IPS DF 19.7 (cell line): ENCODE measurements around the gene SPATA2.
"Not testable (repeated sequence)": the region's sequence is repeated elsewhere in the genome, so short reads cannot be mapped to it uniquely, and the experiment has no call there.

Experiments
- DNase-seq: peaks from one replicate; pipeline ENCODE4 v3.0.0-alpha.2; 2013; ENCODE audit warnings: low read depth, low spot score

The SPATA2 gene, protein sequence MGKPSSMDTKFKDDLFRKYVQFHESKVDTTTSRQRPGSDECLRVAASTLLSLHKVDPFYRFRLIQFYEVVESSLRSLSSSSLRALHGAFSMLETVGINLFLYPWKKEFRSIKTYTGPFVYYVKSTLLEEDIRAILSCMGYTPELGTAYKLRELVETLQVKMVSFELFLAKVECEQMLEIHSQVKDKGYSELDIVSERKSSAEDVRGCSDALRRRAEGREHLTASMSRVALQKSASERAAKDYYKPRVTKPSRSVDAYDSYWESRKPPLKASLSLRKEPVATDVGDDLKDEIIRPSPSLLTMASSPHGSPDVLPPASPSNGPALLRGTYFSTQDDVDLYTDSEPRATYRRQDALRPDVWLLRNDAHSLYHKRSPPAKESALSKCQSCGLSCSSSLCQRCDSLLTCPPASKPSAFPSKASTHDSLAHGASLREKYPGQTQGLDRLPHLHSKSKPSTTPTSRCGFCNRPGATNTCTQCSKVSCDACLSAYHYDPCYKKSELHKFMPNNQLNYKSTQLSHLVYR

DNA sequence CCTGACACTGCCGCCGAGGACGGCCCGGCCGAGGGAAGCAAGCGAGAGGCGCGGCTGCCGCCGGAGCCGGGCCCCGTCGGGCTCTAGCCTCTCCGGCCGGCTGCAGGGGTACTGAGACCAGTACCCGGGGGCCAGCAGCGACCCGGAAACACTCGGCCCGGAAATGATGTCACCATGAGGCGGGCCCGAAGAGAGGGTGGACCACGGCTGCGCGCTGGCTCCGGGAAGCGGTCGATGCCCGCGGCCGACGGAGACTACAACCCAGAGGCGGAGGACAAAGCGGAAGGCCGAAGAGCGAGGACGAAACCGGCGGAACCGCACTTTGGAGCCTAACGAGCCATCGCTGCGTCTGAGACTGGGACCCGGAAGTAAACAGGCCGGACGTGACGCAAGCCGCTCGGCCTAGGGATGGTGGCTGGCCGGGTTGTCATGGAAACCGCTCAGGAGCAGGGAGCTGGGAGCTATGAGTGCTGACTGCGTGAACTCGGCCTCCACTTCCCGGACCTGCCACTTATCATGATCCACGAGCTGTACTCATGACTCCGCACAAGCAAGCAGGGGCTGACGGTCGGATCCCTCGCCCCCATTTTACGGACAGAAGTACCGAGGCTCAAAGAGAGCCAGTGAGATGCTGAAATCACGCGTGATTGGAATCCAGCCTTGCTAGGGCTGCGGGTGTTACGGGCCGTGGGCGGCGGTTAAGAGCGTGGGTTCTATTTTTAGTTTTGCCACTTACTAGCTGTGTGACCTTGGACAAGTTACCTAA, at the start of gene SPATA2:
Gene SPATA2 (minus strand): TSS at position 150 of the 766 bp plus-strand sequence. CDS start 7,039 bp downstream, outside the sequence.
- DNase-seq = peak; percentile 77

DNA sequence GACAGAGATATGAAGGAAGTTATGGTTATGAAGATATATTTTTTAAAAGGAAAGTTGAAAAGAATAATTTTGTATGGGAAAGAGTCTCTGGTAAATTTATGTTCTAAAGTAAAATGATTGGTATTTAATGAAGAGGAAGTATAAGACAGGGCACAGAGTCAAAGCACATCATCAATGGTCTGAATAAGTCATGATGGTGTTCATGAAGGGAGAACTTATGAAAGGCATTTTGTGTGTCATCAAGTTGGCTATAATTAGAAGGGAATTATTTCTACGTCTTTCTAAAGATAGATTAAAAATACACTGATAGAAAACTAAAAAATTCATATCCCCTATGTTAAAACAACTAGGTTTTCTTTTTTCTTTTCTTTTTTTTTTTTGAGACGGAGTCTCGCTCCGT, 46.1 kb upstream of the SPATA2 start:
- no peak for DNase-seq

DNA sequence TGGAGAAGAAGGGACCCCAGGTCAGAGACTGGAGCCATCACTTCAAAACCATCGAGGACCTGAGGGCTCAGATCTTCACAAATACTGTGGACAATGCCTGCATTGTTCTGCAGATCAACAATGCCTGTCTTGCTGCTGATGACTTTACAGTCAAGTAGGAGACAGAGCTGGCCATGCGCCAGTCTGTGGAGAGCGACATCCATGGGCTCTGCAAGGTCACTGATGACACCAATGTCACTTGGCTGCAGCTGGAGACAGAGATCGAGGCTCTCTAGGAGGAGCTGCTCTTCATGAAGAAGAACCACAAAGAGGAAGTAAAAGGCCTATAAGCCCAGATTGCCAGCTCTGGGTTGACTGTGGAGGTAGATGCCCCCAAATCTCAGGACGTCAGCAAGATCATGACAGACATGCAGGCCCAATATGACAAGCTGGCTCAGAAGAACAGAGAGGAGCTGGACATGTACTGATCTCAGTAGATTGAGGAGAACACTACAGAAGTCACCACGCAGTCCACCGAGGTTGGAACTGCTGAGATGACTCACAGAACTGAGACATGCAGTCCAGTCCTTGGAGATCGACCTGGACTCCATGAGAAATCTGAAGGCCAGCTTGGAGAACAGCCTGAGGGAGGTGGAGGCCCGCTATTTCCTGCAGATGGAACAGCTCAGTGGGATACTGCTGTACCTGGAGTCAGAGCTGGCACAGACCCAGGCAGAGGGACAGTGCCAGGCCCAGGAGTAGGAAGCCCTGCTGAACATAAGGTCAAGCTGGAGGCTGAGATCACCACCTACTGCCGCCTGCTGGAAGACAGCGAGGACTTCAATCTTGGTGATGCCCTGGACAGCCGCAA, 42.0 kb upstream of the SPATA2 start:
- not testable (repeated sequence) for DNase-seq

DNA sequence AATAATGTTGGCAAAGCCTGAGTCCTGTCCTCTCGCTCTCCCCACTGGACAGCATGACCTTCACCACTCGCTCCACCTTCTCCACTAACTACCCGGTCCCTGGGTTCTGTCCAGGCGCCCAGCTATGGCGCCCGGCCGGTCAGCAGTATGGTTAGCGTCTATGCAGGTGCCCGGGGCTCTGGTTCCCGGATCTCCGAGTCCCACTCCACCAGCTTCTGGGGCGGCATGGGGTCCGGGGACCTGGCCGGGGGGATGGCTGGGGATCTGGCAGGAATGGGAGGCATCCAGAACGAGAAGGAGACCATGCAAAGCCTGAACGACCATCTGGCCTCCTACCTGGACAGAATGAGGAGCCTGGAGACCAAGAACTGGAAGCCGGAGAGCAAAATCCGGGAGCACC, 41.4 kb upstream of the SPATA2 start:
- DNase-seq = no peak

DNA sequence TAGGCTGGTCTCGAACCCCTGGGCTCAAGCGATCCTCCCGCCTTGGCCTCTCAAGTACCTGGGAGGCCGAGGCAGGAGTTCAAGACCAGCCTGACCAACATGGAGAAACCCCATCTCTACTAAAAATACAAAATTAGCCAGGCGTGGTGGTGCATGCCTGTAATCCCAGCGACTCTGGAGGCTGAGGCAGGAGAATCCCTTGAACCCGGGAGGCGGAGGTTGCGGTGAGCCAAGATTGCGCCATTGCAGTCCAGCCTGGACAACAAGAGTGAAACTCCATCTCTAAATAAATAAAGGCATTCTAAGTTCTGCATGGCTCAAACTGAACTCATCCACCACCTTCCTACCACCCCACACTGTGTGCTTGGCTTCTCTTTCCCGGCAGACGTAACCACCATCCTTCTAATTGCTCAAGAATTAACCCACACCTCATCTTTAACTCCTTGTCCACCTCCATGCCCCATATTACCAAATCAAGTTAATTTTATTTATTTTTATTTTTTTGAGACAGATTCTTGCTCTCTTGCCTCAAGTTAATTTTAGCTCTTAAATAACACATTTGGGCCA, 40.6 kb upstream of the SPATA2 start:
- DNase-seq = not testable (repeated sequence)

DNA sequence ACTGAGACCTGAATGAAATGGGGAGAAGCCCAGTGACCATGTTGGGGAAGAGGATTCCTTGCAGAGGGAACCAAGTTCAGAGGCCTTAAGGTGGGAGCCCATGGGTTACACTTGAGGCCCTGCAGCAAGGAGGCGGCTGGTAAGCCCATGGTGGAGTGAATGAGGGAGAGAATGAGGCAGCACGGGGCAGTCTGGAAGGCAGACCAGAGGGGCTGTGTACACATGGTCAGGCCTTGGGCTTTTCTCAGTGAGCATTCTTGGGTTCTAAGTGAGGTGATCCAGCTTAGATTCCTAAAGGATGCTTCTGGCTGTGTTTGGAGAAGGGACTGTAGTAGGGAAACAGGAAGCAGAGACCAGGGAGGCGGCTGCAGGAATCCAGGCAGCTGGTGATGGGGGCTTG, 39.8 kb upstream of the SPATA2 start:
- DNase-seq = no peak

DNA sequence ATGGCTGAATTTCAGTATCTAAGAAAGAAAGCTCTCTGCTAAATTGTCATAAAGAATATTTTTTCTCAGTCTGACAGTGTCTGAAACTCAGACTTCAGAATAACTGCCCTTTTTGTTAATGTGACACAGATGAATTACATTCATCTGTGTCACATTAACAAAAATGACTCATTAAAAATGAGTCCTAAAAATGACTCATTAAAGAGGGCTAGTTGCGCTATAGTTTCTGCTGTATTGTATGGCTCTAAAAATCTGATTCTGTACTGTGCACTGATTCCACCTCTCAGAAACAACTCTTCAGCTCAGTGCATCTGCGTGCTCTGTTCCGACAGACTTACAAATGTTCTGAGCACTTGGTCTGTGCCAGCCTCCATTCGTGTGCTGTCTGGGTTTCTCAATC, 35.8 kb upstream of the SPATA2 start:
- DNase-seq = no peak

DNA sequence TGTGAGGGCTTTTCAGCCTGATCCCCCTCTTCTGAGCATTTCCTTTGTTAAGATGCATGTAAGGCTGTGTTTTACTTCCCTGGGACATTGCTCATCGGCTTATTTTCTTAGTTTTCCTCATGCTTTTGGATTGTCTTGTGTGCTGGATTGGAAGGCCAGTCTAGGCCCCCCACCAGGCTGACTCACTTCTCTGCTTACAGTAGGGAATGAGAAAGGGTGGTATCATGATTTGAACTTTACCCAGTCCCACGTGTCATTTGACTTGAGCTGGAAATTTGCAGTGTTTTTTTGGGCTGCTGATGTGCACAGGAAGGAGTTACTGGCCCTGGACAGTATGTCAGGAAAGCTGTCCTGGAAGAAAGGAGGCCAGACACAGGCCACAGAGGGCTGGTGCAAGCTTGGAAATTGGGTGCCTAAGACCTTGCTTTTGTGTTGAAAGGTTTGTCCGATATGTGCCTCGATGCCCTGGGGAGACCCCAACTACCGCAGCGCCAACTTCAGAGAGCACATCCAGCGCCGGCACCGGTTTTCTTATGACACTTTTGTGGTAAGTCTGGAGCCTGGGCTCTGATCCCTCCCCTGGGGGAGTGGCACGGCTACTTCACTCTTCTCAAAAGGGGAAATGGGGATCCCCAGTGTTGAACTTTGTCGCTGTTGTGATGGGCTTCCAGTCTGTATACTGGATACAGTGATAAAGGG, 33.6 kb upstream of the SPATA2 start:
- DNase-seq = no peak

DNA sequence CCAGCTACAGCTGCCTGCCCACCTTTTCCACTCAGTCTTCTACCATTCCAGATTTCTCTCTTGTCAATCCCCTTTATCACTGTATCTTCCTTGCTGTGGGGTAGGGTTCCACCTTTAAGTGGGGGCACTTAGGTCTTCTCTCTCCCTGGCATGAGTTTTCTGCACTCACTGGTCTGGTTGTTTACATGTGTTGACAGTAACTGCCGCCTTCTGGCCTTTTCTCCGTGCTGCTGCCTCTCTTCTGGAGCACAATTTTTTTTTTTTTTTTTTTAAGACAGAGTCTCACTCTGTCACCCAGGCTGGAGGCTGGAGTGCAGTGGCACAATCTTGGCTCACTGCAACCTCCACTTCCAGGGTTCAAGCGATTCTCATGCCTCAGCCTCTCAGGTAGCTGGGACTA, 32.8 kb upstream of the SPATA2 start:
- no peak for DNase-seq

DNA sequence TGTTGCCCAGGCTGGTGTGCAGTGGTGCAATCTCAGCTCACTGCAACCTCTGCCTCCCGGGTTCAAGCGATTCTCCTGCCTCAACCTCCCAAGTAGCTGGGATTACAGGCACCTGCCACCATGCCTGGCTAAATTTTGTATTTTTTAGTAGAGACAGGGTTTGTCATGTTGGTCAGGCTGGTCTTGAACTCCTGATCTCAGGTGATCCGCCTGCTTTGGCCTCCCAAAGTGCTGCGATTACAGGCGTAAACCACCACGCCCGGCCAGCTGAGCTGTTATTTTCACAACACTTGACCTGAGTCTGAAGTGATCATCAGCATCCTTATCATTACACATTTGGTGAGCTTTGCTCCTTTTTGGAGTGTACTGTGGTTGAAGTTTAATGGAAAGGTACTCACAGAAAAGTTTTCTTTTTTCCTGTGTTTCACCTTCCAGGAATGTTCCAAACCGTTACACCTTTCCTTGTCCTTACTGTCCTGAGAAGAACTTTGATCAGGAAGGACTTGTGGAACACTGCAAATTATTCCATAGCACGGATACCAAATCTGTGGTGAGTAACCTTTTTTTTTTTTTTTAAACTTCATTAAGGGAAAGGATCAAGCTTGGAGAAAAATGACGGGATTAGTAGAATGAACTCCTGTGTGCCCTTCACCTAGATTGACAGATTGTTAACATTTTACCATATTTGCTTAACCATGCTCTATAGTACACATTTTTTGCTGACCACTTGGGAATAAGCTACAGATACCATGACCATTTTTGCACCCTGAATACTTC, 30.6 kb upstream of the SPATA2 start:
- no peak for DNase-seq

DNA sequence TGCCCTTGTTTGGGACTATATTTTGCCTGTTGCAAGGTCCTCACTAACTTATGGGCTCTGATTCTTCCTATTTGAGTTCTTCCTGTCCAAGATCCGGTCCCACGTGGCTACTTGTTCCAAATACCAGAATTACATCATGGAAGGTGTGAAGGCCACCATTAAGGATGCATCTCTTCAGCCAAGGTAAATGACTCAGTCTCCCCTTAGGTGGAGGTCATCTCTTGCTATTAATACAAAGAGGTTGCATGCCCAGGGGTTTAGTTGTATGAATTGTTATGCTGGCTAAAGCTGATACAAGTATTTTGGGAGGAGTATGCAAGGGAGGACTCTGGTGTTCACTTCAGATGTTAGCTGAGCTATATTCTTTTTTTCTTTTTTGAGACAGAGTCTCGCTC, 30.0 kb upstream of the SPATA2 start:
- no peak for DNase-seq

DNA sequence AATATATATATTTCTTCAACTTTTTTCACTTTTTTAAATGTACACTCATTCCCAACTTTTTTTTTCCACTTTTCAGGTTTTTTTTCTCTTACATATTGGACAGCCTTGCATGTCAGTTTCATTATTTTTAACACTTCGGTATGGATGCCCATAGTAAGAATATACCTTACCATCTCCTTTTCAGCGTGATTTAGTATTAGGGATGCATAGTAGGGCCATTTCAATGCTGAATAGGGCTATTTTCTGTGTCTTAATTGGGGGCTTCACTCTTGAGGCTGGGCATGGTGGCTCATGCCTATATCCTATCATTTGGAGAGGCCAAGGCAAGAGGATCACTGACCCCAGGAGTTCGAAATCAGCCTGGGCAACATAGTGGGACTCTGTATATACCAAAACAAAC, 27.6 kb upstream of the SPATA2 start:
- no peak for DNase-seq

DNA sequence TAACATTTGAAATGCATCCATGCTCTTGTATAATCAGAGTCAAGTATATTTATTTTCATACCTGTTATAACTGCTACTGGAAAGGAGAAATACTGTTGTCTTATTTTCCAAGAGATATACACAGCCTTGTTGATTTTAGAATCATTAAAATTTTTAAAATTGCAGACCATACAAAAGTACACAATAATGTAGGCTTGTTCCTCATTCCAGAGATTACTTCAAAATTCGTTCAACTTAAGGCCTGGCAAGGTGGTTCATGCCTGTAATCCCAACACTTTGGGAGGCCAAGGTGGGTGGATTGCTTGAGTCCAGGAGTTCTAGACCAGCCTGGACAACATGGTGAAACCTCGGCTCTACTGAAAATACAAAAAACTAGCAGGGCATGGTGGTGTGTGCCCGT, 27.0 kb upstream of the SPATA2 start:
- no peak for DNase-seq

DNA sequence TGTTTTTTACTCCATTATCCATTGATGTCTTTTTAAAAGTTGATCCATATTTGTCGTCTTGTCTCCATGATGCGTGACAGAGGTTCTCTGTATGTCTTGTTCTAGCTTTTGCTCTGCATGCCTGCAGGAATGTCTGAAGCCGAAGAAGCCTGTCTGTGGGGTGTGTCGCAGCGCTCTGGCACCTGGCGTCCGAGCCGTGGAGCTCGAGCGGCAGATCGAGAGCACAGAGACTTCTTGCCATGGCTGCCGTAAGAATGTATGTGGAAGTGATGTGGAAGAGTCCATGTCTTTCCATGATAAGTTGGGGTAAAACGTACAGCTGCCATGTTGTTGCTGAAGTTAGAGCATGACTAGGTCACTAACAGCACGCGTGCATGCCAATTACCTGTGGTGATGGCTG, 26.1 kb upstream of the SPATA2 start:
- DNase-seq = no peak

DNA sequence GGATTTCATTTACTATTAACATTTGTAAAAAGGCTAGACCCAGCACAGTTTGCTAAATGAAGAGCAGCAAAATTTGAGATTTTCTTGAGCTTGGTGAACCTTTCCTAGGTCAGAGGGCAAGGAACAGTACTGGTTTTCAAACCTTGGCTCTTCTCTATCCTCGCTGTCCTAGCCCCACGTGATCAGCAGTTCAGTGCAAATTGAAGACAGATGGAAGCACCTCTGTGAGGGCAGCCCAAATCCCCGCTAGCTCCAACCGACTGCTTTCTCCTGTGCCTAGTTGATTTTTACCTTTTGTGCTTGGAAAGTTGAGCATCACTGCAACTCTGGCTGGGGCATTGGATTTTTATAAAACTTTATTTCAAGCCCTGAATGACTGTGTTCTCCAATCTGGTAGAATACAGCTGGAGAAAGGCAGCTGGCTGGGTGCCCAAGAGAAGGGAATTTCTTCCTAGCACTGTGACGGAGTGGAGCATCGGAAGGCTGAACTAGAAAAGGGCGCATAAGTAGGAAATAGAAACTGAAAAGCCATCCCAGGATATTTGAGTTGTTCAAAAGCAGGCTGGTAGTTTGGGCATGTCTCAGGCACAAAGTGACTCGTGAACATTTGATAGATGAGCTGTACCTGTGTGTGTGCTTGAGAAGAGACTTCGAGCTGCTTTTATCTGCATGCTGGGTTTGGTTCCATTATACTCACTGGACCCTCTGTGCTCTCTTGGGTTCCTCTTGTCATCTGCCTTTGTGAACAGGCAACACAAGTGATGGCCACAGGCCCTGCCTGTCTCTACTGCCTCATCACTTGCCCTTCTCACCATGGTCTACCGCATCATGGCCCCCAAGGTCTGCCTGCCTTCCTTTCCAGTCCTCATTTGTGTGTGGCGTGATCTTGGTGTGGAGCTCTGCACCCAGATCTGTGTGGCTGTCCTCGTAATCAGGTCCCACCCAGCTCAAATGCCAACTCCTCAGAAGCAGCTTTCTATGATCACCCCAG, 23.1 kb upstream of the SPATA2 start:
- no peak for DNase-seq

DNA sequence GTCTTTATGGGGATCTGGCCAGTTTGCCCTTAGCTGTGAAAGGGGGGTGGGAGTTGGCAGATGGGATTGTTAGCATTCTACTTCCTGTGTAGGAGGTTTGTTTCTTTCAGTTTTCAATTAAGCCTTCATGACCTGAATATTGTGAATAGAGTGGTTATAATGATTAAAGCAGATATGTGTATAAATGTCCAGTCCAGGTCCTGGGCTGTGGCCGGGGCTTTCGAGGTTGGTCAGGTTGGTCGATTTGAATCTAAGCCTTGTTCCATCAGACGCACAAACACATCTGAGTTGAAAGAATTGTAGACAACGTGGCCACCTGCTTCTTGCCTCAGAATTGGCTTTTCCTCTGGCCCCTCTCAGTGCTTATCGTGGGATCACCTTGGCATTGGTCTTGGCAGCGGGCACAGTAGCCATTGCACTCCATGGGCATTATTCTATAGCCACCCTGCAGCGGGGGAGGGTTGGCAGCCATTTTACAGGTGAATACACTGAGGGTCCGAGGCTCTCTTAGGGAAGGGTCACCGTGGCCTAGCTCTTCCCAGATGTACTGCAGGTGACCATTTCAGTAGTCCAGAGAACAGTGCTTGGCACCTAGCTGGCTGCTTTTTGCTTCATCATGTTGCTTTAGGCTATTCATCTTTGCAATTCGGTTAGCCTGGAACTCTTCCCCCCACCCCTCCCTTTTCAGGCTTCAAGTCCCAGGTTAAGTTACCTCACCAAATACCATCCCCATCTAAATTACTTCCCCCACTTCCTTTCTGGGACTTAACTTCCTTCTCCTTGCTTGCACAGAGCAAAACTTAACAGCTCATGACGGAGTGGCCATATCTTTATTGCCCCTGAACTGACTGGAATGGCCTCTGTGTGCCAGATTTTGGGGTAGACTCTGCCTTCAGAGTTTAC, 21.9 kb upstream of the SPATA2 start:
- DNase-seq = no peak

DNA sequence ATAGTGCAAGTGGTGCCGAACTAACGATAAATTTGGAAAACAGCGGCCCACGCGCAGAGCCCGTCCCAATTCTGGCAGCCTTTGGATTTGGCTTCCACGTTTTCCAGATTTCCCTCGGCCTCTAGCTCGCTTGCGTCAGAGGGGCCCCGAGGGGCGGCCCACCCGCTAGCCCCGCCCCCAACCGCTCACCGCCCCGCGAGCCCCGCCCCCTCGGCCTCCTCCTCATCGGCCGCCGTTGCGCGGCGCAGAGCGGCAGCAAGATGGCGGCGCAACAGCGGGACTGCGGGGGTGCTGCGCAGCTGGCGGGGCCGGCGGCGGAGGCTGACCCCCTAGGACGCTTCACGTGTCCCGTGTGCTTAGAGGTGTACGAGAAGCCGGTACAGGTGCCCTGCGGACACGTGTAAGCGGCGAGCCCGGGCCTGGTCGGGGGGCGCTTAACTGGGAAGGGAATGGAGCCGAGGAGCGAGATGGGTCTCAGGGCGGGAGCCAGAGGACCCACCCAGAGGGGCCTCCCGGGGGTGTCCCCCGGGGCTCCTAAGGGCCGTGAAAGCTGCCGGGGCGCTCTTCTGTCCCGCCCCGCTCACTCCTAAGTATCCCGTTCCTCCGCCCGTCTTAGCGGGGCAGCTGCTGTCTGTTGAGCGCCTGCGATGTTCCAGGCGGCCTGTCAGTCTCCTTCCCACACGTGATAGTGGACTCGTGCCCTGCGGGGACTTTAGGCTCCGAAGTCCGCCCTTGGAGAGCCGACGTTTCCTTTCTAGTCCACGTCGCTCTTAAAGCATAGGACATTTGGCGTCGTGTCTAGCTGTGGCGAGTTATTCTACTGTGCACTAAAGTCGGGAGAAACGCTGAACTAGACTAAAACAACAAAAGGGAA, 21.1 kb upstream of the SPATA2 start, which contains the start of gene RNF114:
Gene RNF114 (plus strand): TSS at position 245 of the 874 bp plus-strand sequence. CDS start 16 bp downstream, at position 261.
- DNase-seq = peak; percentile 35
